H1 (cell line): ENCODE measurements around the gene RELL2.

Experiments used
- ASH2L ChIP-seq: fragments of 200-600, 300-600 bp; sonication (generic); IDR thresholded peaks from one replicate; pipeline ENCODE4 v1.7.1; 2017; ENCODE audit warnings: low read length
- CTCF ChIP-seq, 3 experiments: IDR thresholded peaks; 1 replicate in 2 of 3; 2 replicates in 1 of 3; pipeline versions ENCODE4 v1.5.1 to v1.6.1; 2011; ENCODE audit warnings: low read length in 3 of 3, mild to moderate bottlenecking in 3 of 3, inconsistent platforms in 2 of 3, low read depth in 1 of 3, moderate library complexity in 1 of 3; ENCODE audit not compliant: insufficient read depth in 1 of 3; ENCODE audit errors: control extremely low read depth in 1 of 3
- EZH2 ChIP-seq: fragments of 200-600 bp; sonication (generic); IDR thresholded peaks from 2 replicates; pipeline ENCODE4 v1.7.1; 2012; ENCODE audit warnings: low read depth, mild to moderate bottlenecking, moderate library complexity, low read length, inconsistent platforms; ENCODE audit not compliant: severe bottlenecking
- KDM5A ChIP-seq: fragments of 200-600 bp; IDR thresholded peaks from 2 replicates; pipeline ENCODE4 v1.7.1; 2012; ENCODE audit warnings: mild to moderate bottlenecking, low read length, inconsistent platforms, mixed read lengths
- POU5F1 ChIP-seq: IDR thresholded peaks from 2 replicates; pipeline ENCODE4 v1.6.1; 2011; ENCODE audit warnings: low read depth, mild to moderate bottlenecking, low read length, moderate library complexity
- ZNF274 ChIP-seq: IDR thresholded peaks from 2 replicates; pipeline ENCODE4 v1.7.0; 2012; ENCODE audit warnings: low read length, borderline replicate concordance; ENCODE audit errors: extremely low read depth

GRCh38 chr5:141655020-141655419 is 18.2 kb downstream of the RELL2 start:
- TF ChIP-seq CTCF (IDR thresholded peaks at IDR 0.05; ENCODE audit: control extremely low read depth in 1 of 3, insufficient read depth in 1 of 3, low read depth in 1 of 3, low read length in 3 of 3), result no peak
- no peak for TF ChIP-seq KDM5A
- no peak for TF ChIP-seq ASH2L
- no peak for TF ChIP-seq POU5F1
- no peak for TF ChIP-seq EZH2
- TF ChIP-seq ZNF274, result no peak
